Kidney glomerular epithelial cell (primary cell): ENCODE results near the gene IGSF23.
A peak's percentile ranks its signal among the peaks of the same experiment; 100 is the strongest.
"Not testable (repeated sequence)": the region's sequence is repeated elsewhere in the genome, so short reads cannot be mapped to it uniquely, and the experiment has no call there.

Experiments
- DNase-seq: peaks from one replicate; lab custom pipeline; 2025; lab: John Stamatoyannopoulos, UW

The IGSF23 gene

GRCh38 chr19:44666852-44667556 is 53.6 kb downstream of the IGSF23 start:
- no peak for DNase-seq

DNA sequence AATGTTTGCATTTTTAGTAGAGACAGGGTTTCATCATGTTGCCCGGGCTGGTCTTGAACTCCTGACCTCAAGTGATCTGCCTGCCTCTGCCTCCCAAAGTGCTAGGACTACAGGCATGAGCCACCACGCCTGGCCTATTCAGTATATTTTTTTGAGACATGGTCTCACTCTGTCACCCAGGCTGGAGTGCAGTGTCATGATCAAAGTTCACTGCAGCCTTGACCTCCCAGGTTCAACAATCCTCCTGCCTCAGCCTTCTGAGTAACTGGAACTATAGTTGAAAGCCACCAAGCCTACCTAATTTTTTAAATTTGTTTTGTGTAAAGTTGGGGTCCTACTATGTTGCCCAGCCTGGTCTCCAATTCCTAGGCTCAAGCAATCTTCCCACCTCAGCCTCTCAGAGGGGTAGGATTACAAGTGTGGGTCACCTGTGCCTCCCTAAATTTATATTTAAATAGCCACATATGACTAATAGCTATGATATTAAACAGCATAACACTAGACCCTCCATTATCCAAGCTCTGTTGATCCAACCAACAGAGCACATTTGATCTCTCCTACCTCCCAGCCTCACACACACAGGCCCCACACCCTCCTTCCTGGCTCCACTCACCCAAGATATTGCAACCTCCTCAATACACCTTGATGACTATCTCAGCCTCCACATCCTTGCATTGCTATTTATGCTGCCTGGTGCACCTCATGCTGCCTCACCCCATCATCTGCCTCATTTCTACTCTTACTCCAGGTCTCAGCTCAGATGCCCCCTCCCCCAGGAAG is 55.8 kb downstream of the IGSF23 start:
- no peak for DNase-seq

- not testable (repeated sequence) for DNase-seq
Observed at GRCh38 chr19:44670027-44670426, 56.7 kb downstream of the IGSF23 start.

- no peak for DNase-seq
Observed at GRCh38 chr19:44671400-44671799, 58.0 kb downstream of the IGSF23 start, which contains the start of gene CEACAM19. CEACAM19 (plus strand) TSS chr19:44671482; CDS start chr19:44671932, 450 bp downstream.

DNA sequence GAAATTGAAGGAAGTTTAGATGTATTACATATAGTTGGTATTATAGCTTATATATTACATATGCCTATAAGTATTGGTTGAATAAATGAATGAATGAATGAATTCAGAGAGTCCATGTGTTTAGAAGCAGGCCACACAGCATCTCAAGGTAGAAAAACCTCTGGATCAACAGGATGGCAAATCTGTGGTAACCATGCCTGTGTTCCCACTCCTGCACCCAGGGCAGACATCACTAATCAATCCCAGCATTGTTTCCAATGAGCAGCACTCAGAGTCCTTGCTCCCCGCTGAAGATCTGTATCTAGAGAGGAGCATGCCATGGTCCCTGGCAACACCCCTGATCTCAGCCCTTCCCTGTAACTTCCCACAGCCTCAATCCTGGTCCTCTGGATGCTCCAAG is 58.9 kb downstream of the IGSF23 start:
- no peak for DNase-seq

GRCh38 chr19:44673510-44673909 is 60.1 kb downstream of the IGSF23 start:
- DNase-seq, result no peak

- peak; percentile 37 for DNase-seq
Observed at GRCh38 chr19:44675521-44675920, 62.2 kb downstream of the IGSF23 start.

- peak; percentile 46 for DNase-seq
Observed at GRCh38 chr19:44677019-44677811, 63.9 kb downstream of the IGSF23 start.

GRCh38 chr19:44680536-44680935 is 67.2 kb downstream of the IGSF23 start:
- no peak for DNase-seq

- DNase-seq, result no peak
Observed at GRCh38 chr19:44681992-44682790, 68.8 kb downstream of the IGSF23 start.

GRCh38 chr19:44682807-44683206 is 69.4 kb downstream of the IGSF23 start:
- no peak for DNase-seq

- DNase-seq, result no peak
Observed at GRCh38 chr19:44683434-44684210, 70.3 kb downstream of the IGSF23 start.

DNA sequence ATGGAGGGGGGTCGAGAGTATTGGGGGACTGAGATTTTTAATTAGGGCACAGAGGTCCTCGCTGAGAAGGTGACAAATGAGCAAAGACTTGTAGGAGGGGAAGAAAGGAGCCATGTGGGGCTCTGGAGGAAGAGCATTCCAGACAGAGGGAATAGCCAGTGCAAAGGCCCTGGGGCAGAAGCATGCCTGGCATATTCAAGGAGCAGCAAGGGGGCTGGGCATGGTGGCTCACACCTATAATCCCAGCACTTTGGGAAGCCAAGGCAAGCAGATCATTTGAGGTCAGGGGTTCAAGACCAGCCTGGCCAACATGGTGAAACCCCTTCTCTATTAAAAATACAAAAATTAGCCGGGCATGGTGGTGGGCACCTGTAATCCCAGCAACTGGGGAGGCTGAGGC is 71.0 kb downstream of the IGSF23 start:
- DNase-seq, result not testable (repeated sequence)

DNA sequence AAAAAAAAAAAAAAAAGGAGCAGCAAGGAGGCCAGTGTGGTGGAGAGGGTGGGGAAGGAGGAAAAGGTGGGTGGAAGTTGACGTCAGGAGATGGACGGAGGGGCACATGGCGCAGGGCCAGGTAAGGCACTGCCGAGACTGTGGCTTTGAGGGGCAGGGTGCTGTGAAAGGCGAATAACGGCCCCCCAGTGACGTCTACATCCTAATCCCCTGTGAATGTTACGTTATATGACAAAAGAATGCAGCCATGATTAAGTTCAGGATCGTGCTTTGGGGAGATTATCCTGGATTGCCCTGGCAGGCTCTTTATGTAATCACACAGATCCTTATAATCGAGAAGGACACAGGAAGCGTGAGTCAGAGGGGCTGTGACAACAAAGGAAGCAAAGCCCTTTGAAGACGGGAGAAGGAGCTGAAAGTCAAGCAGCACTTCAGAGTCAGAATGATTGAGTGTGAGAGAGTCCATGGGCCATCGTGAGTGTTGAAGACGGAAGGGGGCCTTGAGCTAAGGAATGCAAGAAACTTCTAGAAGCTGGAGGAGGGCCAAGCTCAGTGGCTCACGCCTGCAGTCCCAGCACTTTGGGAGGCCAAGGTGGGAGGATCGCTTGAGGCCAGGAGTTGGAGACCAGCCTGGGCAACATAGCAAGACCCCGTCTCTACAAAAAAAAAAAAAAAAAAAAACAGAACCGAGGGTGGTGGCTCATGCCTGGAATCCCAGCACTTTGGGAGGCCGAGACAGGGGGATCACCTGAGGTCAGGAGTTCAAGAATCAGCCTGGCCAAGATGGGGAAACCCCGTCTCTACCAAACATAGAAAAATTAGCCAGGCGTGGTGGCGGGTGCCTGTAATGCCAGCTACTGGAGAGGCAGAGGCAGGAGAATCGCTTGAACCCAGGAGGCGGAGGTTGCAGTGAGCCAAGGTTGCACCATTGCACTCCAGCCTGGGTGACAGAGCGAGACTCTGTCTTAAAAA is 71.8 kb downstream of the IGSF23 start:
- no peak for DNase-seq

DNA sequence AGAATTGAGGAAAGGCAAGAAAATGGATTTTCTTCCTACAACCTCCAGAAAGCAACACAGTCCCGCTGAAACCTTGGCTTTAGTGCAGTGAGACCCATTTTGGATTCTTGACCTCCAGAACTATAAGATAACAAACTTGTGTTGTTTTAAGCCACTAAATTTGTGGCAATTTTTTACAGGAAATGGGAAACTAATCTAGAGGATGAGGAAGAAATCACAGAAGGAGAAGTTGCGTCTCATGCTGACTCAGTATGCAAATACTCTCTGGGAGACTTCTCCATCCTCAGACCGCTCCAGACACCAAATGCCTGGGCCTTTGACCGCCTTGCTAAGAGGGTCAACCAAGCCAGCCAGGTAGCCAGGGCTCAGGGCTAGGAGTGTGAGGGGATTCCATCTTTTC is 72.5 kb downstream of the IGSF23 start:
- DNase-seq, result no peak
